Activated CD4-positive, CD25-positive, alpha-beta regulatory T cell treated with anti-CD3 and anti-CD28 coated beads, Interleukin-2, amount 50 U/mL, for 72 hours (primary cell): Measurements from ENCODE around the gene TBC1D16.

Experiments used
- DNase-seq: peaks from one replicate; pipeline ENCODE4 v3.0.0; 2021

Gene TBC1D16

GRCh38 chr17:79937391-79938335 is 98.0 kb downstream of the TBC1D16 start:
- no peak for DNase-seq

DNA sequence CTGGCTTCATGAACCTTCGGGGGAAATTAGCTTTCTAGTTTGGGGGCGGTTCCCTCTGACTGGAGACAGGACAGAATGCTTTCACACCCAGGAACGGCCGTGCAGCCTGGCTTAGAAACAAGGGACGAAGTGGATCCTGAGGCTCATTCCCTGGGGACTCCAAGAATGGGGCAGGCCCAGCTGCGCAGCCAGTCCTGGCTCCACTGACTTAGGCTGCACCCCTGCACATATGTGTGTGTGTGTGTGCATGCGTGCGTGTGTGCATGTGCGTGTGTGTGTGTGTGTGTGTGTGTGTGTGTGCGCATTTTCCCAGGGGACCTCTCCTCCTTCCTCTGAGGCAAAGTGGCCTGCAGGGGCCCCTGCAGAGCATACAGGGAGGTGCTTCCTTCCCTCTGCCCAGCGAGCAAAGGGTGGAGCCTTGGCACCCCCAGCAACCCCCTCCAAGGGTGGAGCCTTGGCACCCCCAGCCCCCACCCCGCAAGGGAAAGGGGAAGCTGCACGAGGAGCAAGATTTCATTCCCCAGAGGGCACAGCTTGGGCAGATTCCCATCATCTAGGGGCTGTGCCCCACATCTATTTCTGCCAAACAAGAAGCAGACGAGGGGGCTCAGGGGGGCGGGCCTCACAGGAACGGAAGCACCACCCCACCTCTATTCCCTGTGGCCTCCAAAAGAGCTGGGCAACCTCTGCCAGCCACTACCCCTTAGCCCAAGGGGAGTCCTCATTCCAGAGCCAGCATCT is 98.9 kb downstream of the TBC1D16 start:
- DNase-seq = no peak

DNA sequence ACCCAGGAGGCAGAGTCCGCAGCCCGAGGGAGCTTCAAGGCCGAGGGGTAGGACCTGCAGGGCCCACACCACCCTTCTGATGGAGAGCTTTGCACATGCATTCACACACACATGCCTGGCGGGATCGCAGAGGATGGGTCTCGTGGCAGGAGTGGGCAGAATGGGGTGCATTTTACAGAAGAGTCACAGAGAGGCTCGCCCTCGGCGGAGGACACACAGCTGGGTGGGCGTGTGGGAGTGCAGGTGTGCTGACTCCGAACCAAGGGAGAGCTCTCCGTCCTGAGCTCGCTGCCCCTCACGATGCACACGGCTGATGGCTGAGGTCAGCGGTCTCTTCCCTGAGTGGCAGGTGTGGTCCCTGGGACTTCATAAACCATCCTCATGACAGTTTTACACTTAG is 99.6 kb downstream of the TBC1D16 start:
- DNase-seq = no peak

- DNase-seq = no peak
Measured at GRCh38 chr17:79935197-79935885, 100.3 kb downstream of the TBC1D16 start.

DNA sequence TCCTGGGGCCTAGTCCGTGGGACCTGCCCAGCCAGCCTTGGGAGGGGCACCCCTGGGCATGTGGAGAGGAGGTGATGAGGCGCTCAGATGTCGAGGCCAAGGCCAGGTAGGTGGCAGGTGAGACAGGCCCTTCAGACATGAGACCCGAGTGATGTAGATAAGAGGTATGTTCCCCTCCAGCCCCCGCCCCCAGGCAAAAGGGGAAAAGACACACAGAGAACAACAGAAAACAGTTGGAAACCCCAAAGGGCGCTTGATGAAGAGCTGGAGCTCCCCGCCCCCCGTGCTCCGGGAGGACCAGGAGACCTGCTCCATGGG is 101.1 kb downstream of the TBC1D16 start:
- DNase-seq = no peak

DNA sequence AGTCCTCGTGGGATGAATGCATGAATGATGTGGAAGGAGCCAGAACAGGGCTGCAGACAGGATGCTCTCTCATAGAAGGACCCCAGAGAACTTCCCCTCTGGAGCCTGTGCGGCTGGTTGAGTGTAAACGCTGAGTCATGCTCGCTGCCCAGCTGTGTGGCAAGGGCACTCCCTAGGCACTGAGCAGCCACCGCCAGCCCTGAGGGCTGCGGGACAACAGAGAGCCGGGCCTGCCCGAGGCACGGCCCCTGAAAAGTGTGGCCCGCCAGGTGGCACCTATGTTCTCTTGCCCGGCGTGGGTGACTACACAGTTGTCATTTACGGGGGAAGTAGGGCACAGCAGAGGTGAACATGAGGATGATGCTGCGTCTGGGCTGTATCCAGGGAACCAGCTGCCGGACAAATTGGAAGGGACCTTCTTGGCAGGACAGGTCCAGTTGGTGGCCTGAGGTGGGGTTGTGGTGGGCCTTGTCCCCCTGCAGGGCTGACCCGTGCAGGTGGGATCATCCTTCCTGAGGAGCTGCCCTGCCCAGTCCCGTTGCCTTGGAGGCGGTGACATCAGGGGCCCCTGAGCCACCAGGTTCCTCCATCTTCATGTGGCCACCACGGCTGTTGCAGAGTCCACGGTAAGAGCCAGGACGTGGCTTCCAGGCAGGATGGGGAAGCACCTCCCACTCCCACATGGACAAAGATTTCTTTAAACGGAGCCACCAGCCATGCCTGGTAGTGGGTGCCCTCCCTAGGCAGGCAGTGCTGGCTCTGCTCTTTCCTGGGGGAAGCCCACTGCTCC is 101.6 kb downstream of the TBC1D16 start:
- DNase-seq = no peak

- DNase-seq = no peak
Measured at GRCh38 chr17:79932451-79933306, 103.0 kb downstream of the TBC1D16 start.

DNA sequence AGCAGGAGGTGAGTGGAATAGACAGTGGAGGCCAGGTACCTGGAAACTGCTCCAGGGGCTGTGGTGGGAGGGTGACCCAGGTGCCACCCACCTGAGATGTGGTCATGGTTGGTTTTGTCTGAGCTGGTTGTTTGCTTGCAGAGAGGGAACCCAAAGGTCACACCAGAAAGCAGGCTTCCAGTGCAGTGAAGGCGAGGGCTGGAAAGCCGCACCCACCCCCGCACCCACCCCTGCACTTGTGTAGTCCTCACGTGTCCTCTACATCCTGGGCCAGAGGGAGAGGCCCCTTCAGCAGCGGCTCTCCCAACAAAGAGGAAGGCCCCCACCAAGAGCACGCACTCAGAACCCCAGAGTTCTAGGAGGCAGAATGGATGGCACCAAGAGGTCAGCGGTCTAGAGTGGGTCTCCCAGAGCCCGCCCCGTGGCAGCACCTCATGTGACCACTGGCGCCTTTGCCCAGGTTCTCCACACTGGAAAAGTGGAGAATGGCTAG is 103.8 kb downstream of the TBC1D16 start:
- DNase-seq = no peak

GRCh38 chr17:79930877-79931816 is 104.5 kb downstream of the TBC1D16 start:
- no peak for DNase-seq

GRCh38 chr17:79930062-79930876 is 105.4 kb downstream of the TBC1D16 start:
- DNase-seq = no peak

DNA sequence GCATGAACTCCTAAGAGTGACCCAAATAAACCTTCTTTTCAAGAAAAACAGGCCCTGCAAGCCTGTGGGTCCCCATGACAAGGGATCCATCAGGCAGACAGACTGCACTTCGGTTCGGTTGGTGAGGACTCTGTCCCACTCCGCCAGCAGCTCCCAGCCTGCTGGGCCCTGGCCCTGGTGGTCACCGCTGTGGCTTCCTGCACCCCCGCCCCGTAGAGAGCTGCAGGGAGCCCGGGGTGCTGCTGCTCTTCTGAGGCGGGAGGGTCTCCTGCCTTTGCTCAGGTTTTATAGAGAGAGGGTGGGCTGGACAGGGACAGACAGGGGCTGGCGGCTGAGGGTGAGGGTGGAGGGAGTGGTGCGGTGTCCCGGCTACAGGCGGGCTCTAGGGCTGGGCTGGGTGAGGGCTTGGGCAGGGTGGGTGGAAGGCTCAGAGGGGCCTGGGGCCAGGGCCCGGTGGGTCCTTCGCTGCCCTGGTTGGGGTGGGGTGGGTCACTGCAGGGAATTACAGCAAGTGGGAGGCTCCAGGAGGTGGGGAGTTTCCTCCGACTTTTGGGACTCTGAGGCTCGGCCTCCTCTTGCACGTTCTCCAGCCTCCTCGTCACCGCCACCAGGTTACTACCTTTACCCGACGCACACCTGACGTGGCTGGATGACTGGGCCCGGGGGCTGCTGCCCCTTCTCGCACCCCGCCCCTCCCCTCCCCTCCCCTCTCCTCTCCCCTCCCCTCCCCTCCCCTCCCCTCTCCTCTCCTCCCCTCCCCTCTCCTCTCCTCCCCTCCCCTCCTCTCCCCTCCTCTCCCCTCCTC is 106.2 kb downstream of the TBC1D16 start:
- no peak for DNase-seq

DNA sequence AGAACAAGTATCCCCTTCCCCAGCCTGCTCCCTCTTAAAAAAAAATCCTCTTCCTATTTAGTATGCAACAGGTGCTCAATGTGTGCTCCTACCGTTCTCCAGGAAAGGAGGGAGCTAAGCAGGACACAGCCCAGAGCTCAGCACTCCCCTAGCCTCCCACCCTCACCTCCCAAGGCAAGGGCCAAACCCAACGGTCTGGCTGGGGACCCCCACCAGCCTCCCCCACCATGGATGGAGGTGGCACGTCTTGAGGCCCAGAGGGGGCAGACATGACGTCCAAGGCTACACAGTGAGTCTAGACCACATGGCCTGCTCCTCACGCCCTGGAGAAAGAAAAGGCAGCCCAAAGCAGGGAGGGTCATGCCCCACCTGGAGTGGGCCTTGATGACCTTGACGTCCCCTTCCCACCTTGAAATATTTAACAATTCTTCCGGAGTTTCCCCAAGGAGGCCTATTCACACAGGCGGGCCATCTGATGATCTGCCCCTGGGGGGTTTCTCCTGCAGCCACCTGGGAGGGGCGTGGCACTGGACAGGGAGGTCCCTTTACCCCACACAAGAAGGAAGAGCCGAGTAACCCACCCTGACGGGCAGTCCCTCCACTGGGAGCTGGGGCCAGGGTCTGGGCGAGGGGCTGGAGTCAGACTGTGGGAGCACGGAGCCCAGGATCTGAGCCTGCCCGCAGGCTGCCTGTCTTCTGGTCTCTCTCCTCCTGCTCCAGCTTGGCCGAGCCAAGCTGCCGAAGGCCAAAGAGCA is 107.0 kb downstream of the TBC1D16 start:
- DNase-seq = no peak

- DNase-seq = no peak
Measured at GRCh38 chr17:79927688-79928501, 107.8 kb downstream of the TBC1D16 start.

- DNase-seq = no peak
Measured at GRCh38 chr17:79927136-79927661, 108.5 kb downstream of the TBC1D16 start.

DNA sequence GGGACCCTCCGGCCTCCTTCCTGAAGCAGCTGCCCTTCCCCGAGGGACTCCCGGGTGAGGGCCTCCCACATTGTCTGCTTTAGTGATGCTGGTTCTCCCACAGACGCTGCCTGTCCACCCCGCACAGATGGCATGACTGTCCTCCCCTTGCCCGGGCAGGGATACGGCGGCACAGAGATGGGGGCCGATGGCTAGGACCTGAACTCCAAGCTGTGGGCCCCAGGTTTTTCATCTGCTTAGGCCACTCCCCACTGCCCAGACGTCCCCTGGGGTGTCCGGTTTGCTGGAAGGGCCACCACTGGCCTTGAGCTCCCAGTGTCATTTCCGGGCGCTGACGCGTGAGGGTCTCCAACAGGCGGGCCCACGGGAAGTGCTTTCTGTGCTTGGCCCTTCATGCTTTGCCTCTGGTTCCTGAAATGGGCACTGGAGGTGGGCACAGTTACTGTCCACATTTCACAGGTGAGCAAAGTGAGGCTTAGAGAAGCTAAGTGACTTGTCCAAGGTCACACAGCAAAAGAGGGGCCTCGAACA is 109.0 kb downstream of the TBC1D16 start:
- DNase-seq = no peak

GRCh38 chr17:79926142-79926604 is 109.5 kb downstream of the TBC1D16 start:
- DNase-seq = no peak
